ENCODE data around the gene WNT3.

DNA sequence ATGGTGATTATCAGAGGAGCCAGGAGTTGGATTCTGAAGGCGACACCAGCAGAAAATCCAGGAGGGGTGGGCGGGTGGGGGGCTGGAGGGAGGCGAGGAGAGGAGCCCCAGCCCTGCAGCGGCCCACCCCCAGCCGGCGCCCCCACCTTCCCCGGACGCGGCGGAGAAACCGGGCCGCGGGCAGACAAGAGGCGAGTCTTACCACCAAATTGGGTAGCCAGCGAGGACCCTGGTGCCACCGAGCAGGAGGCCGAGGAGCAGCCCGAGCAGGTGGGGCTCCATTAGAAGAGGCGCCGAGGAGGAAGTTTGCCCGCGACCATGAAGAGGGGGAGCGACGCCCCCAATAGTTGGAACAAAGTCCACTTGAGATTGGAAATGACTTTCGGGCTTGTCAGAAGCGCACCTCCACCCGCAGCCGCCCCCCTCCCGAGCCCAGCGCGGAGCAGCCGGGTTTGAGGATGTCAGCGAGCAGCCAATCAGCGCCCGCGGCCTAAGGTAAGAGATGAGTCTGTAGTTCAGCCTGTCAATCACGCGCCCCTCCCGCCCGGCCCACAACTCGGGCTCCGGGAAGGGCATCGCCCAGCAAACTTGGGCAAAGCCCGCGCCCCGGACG is at the start of gene WNT3:
- TF ChIP-seq, protein P1, sequence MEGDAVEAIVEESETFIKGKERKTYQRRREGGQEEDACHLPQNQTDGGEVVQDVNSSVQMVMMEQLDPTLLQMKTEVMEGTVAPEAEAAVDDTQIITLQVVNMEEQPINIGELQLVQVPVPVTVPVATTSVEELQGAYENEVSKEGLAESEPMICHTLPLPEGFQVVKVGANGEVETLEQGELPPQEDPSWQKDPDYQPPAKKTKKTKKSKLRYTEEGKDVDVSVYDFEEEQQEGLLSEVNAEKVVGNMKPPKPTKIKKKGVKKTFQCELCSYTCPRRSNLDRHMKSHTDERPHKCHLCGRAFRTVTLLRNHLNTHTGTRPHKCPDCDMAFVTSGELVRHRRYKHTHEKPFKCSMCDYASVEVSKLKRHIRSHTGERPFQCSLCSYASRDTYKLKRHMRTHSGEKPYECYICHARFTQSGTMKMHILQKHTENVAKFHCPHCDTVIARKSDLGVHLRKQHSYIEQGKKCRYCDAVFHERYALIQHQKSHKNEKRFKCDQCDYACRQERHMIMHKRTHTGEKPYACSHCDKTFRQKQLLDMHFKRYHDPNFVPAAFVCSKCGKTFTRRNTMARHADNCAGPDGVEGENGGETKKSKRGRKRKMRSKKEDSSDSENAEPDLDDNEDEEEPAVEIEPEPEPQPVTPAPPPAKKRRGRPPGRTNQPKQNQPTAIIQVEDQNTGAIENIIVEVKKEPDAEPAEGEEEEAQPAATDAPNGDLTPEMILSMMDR (IDR thresholded peaks at IDR 0.05): no peak
- no peak for TF ChIP-seq ZFX (IDR thresholded peaks at IDR 0.05; ENCODE audit: borderline replicate concordance)

Data from 22Rv1 (cell line).